ENCODE measurements around the gene CEP164. TPM values are rescaled to one million over a fixed set of nuclear protein-coding genes. Genes with fewer than 3 reads are reported as not detected.

CEP164 gene
- total and polyA plus RNA-seq, 10 of the 15 experiments (the other 5 are each of a cell fraction or from before 2014, with no cell fraction given) = 4.2 to 31.2 (median 20.2) TPM

- no peak for TF ChIP-seq ZBTB40 (IDR thresholded peaks at IDR 0.05; ENCODE audit: borderline replicate concordance)
These were observed 66.7 kb downstream of the CEP164 start (continued) for GRCh38 chr11:117394221-117394925.

GRCh38 chr11:117395476-117395875 lies 67.8 kb downstream of the CEP164 start:
- FAIRE-seq (no peak), DNase-seq (ENCODE audit: low read depth, low spot score) (no peak), ATAC-seq (no peak)
- no peaks in the 10 kb centered on the region for H4K20me1 ChIP-seq (ENCODE audit: control insufficient read depth, insufficient read depth)
- no peak overlapping the region for H3K9ac ChIP-seq (ENCODE audit: control insufficient read depth, insufficient read depth, low read length)
- no peaks in the 10 kb centered on the region for H3K79me2 ChIP-seq (ENCODE audit: control insufficient read depth, insufficient read depth, low read length)
- no peak overlapping the region for H3K27ac ChIP-seq (ENCODE audit: control insufficient read depth, insufficient read depth)
- H3K27me3 ChIP-seq (replicated peaks in 1 of 2; ENCODE audit: control insufficient read depth in 2 of 2, insufficient read depth in 2 of 2, low read length in 1 of 2) = no peaks in the 10 kb centered on the region
- H3K4me3 ChIP-seq = no peak overlapping the region
- POLR2A ChIA-PET = no interaction called here
- TF ChIP-seq SIN3A (IDR thresholded peaks at IDR 0.05; ENCODE audit: low read depth, low read length) (no peak), BMI1 (IDR thresholded peaks at IDR 0.05; ENCODE audit: borderline replicate concordance) (no peak), NRF1 (conservative IDR thresholded peaks at IDR 0.05; ENCODE audit: low read depth, low read length) (no peak), PML (IDR thresholded peaks at IDR 0.05; ENCODE audit: low read length) (no peak), ZNF274 (IDR thresholded peaks at IDR 0.05; ENCODE audit: insufficient read depth, insufficient read length) (no peak), BACH1 (IDR thresholded peaks at IDR 0.05; ENCODE audit: borderline replicate concordance) (no peak), SMAD5 (IDR thresholded peaks at IDR 0.05; ENCODE audit: low read depth) (no peak), CTCF (IDR thresholded peaks at IDR 0.05 in 2 of 3, conservative IDR thresholded peaks at IDR 0.05 in 1 of 3; ENCODE audit: control insufficient read depth in 2 of 3, extremely low read depth in 1 of 3, insufficient read depth in 1 of 3, low read depth in 3 of 3, low read length in 3 of 3) (no peak), WRNIP1 (IDR thresholded peaks at IDR 0.05; ENCODE audit: borderline replicate concordance, low read depth, low read length) (no peak), MAX (IDR thresholded peaks at IDR 0.05; ENCODE audit: low read depth, low read length) (no peak), SKIL (IDR thresholded peaks at IDR 0.05; ENCODE audit: low read depth, poor library complexity, severe bottlenecking) (no peak)
- 83% methylated on average over 4 of the region's 4 CpGs for WGBS (ENCODE audit: insufficient coverage, insufficient replicate concordance, low lambda C conversion rate, missing lambda C conversion rate)
- CTCF ChIA-PET = no interaction called here
- peaks cover 11 to 30% of the 10 kb centered on the region in 2 experiments; a peak in 3 of 4 replicates for H3K36me3 ChIP-seq (ENCODE audit: control insufficient read depth in 2 of 2, insufficient read depth in 2 of 2, low read length in 1 of 2)
- H3K9me3 ChIP-seq (replicated peaks; ENCODE audit: control insufficient read depth, insufficient read depth, low read length) = no peaks in the 10 kb centered on the region; the same call in 1 of the 3 replicates
- RAD21 ChIA-PET (ENCODE audit: unreplicated experiment) = no interaction called here
- intact Hi-C loops (cut with micrococcal nuclease; ENCODE audit: unreplicated experiment) (no loop called here), in situ Hi-C loops (cut with MboI) (no loop called here)
- no TSS peak for BruUV-seq (replicated peaks)
- SMC1A ChIA-PET (ENCODE audit: uncharacterized antibody, unreplicated experiment) = no interaction called here
- H3K4me1 ChIP-seq (ENCODE audit: control insufficient read depth, insufficient read depth, low read length) = no peaks in the 10 kb centered on the region
- H2AFZ ChIP-seq (ENCODE audit: control insufficient read depth, low read depth, low read length) = no peak overlapping the region
- no peak overlapping the region for H3K4me2 ChIP-seq (ENCODE audit: control insufficient read depth, insufficient read depth)

Measured in GM12878 (cell line).